Middle frontal gyrus (tissue), 1 donor: Measurements from ENCODE around the gene LTO1.

ENCODE experiments used
- DNase-seq: peaks from one replicate; pipeline ENCODE4 v3.0.0-alpha.2; 2015; ENCODE audit warnings: low spot score; ENCODE audit errors: extremely low spot score

Gene LTO1, protein sequence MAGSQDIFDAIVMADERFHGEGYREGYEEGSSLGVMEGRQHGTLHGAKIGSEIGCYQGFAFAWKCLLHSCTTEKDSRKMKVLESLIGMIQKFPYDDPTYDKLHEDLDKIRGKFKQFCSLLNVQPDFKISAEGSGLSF

DNA sequence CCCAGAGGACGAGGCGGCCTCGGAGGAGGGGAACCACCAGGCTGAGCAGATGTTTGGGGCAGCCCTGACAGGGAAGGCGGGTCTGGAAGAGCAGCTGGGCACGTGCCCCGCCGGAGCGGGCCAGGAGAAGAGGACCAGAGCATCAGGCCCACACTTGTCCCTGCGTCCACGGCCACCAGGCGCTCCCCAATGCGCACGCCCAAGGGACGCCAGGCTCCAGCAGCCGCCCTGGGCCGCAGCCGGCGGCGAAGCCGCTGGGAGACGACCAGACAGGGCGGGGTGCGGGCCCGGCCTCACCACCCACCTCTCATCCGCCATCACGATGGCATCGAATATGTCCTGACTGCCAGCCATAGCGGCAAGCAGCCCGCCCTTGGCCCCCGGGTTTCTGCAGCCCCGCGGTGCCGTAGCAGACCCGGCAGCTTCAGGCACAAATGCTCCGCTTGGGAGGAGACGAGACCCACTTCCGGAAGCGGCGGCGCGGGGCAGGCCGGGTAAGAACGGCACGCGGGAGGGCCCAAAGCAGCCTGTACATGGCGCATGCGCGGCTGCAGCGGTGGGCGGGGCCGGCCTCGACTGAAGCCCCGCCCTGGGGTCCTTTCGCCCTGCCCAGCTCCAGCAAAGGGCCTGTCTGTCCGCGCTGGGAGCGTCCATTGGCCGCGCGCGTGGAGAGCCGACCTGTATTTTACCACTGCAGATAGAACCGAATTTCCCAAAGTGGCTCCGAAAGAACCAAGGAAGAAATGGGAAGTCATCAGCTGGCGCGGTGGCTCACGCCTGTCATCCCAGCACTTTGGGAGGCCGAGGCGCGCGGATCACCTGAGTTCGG is at the start of gene LTO1:
Gene LTO1 (minus strand): TSS at position 468 of the 829 bp plus-strand sequence. CDS start 114 bp downstream, at position 354.
- DNase-seq = peak; percentile 91

DNA sequence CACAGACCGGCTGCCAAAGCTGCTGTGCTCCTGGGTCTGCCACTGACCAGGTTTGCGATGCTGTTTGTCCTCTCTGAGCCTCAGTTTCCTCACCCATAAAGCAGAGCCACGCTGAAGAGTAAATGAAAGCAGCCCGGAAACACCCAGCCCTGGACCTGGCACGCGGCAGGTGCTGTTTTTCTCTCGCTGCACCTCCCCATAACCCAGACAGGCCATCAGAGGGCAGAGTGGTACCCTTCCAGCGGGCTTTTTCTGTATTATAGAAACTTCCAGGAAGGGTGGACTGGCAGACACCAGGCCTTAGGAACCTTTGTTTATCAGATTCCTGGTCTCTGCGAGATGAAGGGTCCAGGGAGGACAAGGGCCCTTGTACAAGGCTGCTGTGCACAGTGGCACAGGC is 46.6 kb upstream of the LTO1 start:
- no peak for DNase-seq

DNA sequence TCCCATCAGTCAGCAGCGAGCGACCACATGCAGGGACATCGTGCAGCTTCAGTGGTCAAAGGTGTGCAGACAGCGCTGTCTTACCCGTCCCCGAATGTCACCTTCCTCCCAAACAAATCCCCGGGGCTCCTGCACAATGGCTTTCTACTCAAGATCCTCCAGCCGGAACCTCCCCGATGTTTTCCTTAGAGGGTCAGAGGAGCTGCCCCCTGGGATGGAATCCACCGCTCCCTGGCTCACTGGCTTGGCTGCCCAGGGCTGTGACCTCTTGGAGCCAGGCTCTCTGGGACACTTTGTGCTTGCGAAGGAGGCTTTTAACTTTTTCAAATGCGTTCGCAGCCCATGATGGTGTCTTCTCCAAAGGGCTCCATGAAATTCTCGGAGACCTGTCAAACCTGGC is 46.0 kb upstream of the LTO1 start:
- DNase-seq = no peak

DNA sequence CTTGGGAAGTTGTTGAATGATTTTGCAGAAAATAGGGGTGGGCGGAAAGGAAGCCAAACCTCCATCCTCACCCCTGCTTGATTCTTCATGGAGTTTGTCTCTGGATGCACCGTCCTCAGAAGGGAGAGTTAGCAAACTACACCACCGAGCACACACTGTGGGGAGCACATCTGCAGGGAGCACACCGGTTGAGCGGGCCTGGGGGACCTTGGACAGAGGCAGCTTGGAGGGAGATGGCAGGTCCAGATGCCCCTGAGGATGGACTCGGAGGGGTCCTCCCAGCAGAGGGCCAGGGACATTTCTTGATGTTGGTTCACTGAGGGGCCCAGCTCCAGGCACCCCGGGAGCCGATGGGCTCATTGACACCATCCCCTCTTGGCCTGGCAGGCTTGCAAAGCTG is 43.8 kb upstream of the LTO1 start:
- DNase-seq = no peak

DNA sequence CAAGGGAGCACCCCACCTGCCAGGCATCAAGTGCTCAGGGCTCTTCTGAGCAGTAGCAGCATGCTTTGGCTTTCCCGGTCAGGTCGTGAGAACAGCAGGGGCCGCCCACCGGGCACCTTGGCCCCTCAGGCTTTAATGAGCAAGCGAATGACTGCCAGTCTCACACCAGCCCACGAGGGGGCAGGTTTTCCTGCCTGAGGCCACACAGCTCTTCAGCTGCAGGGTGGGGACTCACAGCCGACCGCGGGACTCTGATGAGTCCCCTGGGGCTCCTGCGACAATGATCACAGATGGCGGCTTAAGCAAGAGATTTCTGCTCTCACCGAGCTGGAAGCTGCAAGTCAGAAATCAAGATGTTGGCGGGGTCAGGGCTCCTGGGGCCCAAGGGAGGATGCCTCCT is 43.0 kb upstream of the LTO1 start:
- no peak for DNase-seq

DNA sequence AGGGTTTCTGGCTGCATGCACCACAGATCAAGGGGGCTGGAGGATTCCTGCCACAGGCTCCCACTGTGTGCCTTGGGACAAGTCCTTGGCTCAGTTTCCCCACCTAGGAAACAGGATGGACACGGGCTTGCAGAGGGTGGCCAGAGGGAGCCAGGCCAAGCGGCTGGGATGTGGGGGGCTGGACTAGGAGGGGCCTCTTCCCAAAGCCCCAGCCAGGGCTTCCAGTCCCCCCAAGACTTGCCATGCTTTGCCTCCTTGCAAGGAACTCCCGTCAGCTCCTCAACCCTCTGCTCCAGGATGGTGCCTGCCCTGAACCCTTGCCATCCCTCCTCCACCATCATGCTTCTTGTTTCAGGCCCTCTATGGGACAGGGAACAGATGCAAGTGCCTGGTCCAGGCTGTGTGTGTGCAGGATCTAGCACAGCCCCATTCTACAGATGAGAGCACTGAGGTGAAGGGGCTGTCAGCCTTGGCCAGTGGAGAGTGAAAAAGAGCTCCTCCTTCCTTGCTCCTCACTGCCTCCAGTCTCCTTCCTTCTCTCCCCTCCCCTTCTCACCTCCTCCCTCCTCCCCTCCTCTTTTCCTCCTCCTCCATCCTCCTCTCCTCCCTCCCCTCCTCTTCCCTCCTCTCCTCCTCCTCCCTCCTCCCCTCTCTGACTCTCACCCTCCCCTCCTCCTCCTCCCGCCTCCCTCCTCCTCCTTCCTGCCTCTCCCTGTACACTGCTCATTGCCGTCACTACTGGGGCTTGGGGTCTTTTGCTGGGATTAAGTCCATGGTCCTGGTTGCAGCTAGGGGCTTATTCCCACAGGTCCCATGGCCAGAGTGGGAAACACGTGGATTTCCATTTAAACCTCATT is 42.0 kb upstream of the LTO1 start:
- DNase-seq = no peak

DNA sequence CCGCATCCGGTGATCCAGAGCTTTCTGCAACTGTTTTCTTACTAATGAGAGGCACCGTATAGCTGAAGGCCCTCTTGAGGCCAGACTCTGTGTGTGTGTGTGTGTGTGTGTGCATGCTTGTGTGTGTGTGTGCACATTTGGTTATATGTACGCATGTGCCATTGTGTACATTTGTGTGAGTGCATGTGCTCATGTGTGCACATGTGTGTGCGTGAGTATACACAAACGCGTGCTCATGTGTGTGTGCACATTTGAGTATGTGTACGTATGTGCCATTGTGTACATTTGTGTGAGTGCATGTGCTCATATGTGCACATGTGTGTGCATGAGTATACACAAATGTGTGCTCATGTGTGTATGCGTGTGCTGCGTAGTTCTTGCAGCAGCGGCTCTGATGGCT is 40.9 kb upstream of the LTO1 start:
- no peak for DNase-seq

DNA sequence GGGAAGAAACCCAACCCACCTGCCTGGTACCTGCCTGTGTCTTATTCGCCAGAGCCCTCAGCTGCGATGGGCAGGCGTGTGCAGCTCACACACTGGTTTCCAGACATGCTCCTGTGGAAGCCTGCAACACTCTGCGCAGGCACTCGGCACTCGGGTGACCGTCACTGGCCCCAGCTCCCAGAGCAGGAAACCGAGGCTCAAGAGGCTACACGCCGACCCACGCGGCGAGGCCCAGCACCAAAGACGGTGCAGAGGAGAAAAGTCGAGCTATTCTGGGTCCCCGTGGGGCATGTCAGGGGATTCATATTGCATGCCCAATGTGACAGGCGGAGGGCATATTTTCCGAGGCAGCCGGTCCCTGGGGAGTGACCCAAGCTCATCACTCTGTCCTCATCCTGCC is 40.3 kb upstream of the LTO1 start:
- no peak for DNase-seq

DNA sequence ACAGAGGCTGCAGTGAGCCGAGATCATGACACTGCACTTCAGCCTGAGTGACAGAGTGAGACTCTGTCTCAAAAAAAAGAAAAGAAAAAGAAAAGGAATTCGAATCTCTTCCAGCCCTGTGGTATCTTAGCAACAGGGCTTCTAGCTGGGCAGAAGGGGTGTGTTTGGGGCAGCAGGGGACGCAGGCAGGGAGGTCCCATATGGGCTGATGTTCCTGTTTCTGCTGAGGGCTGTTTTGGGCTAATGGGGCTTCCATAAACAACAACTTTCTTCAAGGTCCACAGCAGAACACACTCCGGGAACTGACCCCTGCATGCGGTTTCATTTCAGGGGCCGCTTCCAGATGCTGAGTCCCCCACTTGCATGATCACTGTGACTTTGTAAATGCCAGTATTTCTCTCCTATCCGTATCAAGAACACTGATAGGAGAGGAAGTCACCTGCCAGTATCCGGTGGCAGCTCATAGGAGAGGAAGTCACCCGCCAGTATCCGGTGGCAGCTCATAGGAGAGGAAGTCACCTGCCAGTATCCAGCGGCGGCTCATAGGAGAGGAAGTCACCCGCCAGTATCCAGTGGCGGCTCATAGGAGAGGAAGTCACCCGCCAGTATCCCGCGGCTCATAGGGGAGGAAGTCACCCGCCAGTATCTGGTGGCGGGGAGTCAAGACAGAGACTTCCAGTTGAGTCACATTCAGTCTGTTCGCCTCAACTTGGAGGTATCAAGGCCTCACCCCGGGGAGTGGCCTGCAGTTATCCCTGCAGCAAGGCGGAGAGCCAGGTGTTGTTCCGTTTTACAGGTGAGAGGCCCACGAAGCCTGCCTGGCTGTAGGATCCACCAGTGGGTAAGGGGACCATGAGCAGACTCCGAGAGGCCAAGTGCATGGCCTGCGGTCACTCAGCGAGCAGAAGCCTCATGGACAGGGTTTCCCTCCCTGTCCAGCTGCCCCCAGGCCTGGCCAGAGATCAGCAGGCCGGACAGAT is 37.0 kb upstream of the LTO1 start:
- DNase-seq = no peak

DNA sequence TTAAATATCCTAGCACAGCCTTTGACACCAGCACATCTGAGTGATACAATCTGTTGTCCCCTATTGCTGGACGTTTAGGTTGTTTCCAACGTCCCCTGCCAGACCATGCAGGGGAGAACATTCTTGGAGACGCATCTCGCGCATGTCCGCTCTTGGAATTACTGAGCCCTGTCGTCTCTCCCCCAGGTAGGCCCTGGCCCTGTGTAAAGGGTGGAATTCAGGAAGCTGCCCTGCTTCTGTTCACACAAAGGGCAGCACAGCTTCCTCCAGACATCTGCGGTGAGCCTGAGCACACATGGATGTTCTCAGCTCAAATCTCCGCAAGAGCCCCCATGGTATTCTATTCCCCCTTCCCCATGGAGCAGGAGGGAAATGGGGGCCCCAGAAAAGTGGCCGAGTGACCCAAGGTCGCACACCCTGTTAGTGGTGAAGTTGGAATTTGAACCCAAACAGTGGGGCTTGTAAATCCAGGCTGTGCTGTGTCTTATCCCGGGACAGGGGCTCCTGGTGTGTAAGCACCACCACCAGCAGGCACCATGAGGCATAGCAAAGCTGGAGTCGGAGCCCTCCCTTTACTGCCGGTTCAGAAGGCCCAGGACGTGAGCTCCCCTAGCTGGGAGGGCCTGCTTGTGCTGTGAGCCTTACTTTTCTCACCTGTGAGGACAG is 33.7 kb upstream of the LTO1 start:
- no peak for DNase-seq

DNA sequence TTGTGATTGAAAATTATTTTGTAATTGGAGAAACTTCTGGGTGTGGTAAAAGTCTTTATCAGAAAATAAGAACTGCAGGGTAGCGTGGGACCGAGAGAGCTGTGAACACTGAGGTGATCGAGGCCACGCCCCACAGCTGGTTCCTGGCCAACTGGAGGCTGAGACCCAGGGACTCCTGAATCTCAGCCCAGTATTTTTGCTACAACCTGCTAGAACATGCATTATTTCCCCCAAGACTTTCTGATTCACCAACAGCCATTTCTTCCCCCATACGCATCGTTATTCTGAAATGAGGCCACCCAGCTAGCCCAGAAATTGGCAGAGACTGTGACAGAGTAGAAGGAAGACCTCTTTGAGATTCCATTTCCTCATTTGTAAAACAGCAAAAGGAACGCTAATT is 32.0 kb upstream of the LTO1 start:
- no peak for DNase-seq

DNA sequence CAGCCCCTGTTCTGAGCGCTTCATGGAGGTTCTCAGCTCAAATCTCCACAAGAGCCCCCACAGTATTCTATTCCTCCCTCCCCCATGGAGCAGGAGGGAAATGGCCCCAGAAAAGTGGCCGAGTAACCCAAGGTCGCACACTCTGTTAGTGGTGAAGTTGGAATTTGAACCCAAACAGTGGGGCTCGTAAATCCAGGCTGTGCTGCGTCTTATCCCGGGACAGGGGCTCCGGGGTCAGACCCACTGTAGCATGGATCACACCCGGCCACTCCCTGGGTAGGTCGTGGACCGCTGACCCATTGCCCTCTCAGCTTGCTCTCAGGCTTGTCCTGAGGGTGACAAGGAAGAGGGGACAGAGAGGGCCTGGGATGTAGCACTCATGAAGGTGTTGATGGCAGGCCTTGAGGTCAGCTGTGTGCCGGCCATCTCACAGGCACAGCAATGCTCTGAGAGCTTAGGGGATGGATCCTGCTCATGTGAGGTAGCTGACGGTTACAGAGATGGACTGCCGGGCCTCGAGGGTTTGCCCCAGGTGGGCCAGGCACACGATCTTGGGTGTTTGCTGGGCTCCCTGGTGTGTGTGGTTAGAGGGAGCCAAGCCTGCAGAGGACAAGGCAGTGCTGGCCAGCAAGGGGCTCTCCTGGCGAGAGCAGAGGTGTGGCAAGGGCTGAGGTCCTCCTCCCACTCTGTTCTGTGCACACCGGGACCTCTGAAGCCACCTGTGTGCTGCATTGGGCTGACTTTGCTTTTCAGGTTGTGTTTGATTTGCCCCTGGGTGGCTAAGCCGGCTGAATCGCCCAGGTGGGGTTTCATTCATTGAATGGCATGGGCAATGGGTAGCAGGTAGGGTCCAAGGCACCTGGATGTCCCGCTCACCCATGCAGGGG is 31.0 kb upstream of the LTO1 start:
- DNase-seq = no peak

DNA sequence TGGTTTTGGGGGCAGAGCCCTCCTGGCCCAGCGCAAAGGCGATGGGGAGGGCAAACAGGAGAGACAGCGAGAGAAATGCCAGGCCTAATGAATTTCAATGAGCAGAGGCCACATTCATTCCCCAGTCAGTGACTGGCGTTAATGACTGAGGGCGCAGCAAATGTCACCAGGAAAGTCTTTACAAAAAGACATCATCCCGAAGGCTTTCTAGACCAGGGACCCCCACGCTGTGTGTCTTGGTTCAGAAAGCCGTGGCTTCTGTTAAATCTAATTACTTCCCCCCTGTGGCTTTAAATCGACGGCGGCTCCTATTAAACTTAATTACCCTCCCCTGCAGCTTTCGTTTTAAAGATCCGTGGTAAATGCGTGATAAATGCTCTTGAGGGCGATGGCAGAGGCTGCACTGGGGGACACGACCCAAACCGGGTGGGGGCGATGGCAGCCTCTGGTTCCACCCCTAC is 30.2 kb upstream of the LTO1 start:
- DNase-seq = no peak

DNA sequence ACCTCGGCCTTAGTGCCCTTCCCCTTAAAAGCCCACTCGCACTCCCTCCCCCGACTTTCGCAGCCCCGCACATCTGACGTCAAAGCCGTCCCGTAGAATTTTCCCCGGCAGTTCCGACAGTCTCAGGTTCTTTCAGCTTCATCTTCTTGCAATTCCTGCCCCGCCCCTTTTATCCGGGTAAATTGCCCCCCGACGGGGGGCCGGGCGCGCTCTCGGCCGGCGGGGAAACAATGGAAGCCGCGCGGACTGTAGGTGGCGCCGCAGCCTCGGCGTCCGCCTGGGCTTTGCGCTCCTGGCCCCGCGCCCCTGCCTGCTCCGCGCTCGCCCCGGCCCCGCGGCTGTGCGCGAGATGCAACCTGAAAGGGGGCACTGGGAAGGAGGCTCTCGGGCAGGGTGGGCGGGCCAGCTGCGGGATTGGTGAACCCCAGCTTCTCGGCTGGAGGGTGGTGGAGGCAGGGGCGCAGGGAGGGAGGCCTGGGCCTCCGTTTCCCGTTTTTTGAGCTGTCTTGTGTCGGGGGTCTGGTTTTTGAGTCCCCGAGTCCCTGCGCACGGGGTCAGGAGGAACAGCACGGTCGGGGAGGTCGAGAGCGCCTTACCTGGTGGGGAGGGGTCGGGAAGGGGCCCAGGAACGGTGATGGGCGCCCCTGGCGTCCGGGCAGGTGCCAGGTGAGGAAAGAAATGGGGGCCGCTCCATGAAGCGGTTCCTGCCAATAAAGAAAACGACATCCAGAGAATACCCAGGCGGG is 29.5 kb upstream of the LTO1 start:
- no peak for DNase-seq

DNA sequence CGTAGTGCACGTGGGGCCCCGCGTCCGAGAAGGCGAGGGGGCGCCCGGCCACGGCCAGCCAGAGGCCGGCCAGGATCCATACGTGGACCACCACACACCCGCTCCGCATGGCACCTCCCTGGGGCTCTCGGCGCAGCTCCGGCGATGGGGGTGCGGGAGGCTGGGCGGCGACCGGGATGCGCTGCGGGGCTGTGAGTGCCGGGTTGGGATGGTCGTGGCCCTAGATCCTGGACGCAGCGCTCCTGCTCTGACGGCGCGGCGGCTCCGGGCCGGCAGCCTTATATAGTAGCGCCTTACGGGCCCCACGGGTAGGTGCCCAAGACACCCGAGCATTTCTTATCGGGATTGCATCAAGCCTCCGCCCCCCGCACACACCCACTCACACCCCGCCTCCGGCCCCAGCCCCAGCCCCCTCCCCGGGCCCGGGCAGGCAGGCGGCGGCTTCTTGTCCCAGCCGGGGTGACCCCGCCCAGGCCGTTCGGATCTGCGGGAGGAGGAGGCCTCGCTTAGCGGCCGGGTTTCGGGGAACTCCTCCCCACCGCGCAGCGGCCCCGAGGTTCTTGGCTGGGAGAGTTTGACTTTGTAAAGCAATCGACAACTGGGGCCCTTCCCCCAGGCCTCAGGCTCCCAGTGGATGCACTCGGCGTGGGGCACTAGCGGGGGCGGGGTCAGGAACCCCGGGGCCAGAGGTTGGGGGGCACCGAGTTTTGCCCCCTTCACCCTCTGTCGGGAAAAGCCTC is 28.8 kb upstream of the LTO1 start, which contains the start of gene FGF19:
Gene FGF19 (minus strand): TSS at position 255 of the 740 bp plus-strand sequence. CDS start 146 bp downstream, at position 109.
- no peak for DNase-seq

DNA sequence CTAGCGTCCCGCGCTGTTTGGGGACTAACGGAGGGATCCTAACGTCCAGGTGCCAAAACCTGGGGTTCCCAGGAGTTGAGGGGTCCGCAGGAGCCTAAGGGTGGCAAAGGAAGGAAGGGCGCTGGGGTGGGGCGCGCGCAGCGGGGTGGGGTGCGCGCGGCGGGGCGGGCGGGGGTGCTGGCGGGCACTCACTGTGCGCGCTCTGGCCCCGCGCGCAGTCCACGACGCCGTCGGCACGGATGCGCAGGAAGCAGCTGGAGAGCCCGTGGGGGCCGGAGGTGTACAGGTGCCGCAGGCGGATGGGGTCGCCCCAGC is 28.3 kb upstream of the LTO1 start:
- DNase-seq = no peak

DNA sequence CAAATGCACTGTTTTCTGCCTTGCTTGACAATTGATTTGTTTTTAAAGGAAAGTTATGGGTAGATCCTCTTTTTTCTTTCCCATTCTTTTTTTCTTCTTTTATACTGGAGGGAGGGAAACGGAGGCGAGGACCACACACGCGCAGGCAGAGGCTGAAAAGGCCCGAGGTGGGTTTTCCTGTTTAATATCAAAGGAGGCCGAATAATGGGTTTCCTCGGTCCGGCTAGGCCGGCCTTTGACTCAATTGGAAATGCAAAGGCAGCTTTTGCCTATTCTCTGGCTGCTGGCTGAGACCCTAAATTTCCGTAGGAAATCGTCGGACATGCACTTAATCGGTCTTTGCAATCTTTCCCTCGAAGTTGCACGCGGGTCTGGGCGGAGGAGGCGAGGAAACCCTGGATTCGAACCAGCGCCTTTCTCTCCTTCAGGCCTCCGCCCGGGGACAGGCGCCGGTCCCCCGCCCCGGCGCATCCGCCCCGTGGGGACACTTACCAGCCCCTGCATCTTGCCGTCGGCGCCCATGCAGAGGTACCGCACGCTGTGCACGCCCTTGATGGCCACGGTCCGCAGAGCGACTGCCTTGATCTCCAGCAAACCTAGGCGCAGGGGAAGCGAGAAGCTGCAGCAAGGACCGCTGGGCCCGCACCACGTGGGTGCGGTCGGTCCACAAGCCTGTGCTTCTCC is 27.8 kb upstream of the LTO1 start:
- no peak for DNase-seq
